ENCODE results near the gene HMOX1.

DNA sequence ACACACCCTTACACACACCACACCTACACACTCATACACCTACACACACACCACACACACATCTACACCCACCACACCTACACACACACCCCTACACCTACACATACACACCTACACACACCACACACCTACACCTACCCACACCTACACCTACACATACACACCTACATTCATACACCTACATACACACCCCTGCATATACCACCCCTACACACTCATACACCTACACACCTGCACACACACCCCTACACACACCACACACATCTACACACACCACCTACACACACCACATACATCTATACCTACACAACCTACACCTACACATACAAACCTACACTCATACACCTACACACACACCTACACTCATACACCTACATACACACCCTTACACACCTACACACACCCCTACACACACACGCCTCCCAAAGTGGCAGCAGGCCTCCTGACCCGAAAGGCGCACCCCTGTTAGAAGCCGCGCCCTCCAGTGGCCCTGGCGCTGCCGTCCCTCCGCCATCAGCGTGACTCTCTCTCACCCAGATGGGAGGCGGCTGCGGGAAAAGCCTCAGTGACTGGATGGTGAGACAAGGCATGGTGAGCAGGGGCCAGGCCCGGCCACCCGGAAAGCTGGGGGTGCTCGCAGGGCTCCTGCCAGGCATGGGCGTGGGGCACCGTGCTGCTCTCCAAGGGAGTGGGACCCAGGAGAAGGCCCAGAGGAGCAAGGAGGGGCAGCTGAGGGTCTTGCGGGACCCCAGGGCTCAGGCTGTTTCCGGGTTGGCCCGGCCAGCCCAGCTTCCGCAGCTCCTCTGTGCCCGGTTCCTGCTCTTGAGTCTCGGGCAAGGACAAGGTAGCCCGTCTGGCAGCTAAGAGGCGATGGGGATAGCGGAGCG lies 37.0 kb upstream of the HMOX1 start:
- TF ChIP-seq POLR2A (IDR thresholded peaks at IDR 0.05), result no peak
- TF ChIP-seq, protein P1, sequence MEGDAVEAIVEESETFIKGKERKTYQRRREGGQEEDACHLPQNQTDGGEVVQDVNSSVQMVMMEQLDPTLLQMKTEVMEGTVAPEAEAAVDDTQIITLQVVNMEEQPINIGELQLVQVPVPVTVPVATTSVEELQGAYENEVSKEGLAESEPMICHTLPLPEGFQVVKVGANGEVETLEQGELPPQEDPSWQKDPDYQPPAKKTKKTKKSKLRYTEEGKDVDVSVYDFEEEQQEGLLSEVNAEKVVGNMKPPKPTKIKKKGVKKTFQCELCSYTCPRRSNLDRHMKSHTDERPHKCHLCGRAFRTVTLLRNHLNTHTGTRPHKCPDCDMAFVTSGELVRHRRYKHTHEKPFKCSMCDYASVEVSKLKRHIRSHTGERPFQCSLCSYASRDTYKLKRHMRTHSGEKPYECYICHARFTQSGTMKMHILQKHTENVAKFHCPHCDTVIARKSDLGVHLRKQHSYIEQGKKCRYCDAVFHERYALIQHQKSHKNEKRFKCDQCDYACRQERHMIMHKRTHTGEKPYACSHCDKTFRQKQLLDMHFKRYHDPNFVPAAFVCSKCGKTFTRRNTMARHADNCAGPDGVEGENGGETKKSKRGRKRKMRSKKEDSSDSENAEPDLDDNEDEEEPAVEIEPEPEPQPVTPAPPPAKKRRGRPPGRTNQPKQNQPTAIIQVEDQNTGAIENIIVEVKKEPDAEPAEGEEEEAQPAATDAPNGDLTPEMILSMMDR (IDR thresholded peaks at IDR 0.05), result no peak
